Fibroblast of lung (primary cell): ENCODE measurements around the gene GALNT17. TPM values are rescaled to one million over a fixed set of nuclear protein-coding genes. Genes with fewer than 3 reads are reported as not detected.

Experiments
- DNase-seq, 2 donors: peaks; one replicate each; pipeline versions ENCODE4 v3.0.0 to v3.0.0-alpha.2; 2010; ENCODE audit warnings: low read depth in 2 of 2
- H2AFZ ChIP-seq: 2 replicates; pipeline ENCODE4 v1.5.1; 2012; ENCODE audit warnings: low read length, control low read depth, inconsistent platforms
- H3K27ac ChIP-seq: 2 replicates; pipeline ENCODE4 v1.5.1; 2011; ENCODE audit warnings: low read length, control low read depth; ENCODE audit not compliant: insufficient read depth
- H3K27me3 ChIP-seq: 2 replicates; pipeline ENCODE4 v1.5.1; 2011; ENCODE audit warnings: mild to moderate bottlenecking, low read length; ENCODE audit not compliant: control insufficient read depth, insufficient read depth
- H3K36me3 ChIP-seq: 2 replicates; pipeline ENCODE4 v1.5.1; 2011; ENCODE audit warnings: low read length; ENCODE audit not compliant: control insufficient read depth, insufficient read depth
- H3K4me1 ChIP-seq: 2 replicates; pipeline ENCODE4 v1.5.1; 2011; ENCODE audit warnings: low read length; ENCODE audit not compliant: control insufficient read depth, insufficient read depth; ENCODE audit errors: extremely low read depth
- H3K4me2 ChIP-seq: 2 replicates; pipeline ENCODE4 v1.5.1; 2011; ENCODE audit warnings: low read length, control low read depth; ENCODE audit not compliant: insufficient read depth; ENCODE audit errors: extremely low read depth
- H3K4me3 ChIP-seq, 4 experiments: fragments of 200-600 bp in 1 of 4; sonication (generic) in 1 of 4; replicated peaks in 1 of 4; 2 replicates each; pipeline ENCODE4 v1.5.1; 2011 to 2016; ENCODE audit warnings: low read length in 4 of 4, low read depth in 3 of 4, mild to moderate bottlenecking in 3 of 4, control low read depth in 2 of 4, inconsistent platforms in 1 of 4, mixed read lengths in 1 of 4; ENCODE audit not compliant: insufficient read depth in 1 of 4; ENCODE audit errors: control extremely low read depth in 1 of 4
- H3K79me2 ChIP-seq: 2 replicates; pipeline ENCODE4 v1.5.1; 2012; ENCODE audit warnings: mild to moderate bottlenecking, low read length, inconsistent platforms; ENCODE audit not compliant: control insufficient read depth, insufficient read depth
- H3K9ac ChIP-seq: 2 replicates; pipeline ENCODE4 v1.5.1; 2011; ENCODE audit warnings: mild to moderate bottlenecking, low read length, control low read depth; ENCODE audit not compliant: insufficient read depth
- H3K9me3 ChIP-seq: 2 replicates; pipeline ENCODE4 v1.5.1; 2012; ENCODE audit warnings: low read depth, low read length; ENCODE audit not compliant: control insufficient read depth, insufficient read depth
- H4K20me1 ChIP-seq: 2 replicates; pipeline ENCODE4 v1.5.1; 2011; ENCODE audit warnings: low read length; ENCODE audit not compliant: control insufficient read depth, insufficient read depth; ENCODE audit errors: extremely low read depth
- EZH2 ChIP-seq: IDR thresholded peaks from 2 replicates; pipeline ENCODE4 v1.5.1; 2012; ENCODE audit warnings: low read length, control low read depth, mild to moderate bottlenecking; ENCODE audit errors: missing control alignments
- polyA plus RNA-seq, 2 donors: library from polyadenylated mRNA; depleted of rRNA in 1 of 2; stranded (reverse) in 1 of 2; unstranded in 1 of 2; fragments of >200 nt; gene quantifications; 2 replicates each; pipeline ENCODE4 v1.2.1, GENCODE V29; 2011 to 2012; ENCODE audit warnings: missing spikeins in 1 of 2
- total RNA-seq: library from RNA; depleted of rRNA; stranded (reverse); fragments of >200 nt; gene quantifications from 2 replicates; pipeline ENCODE4 v1.2.1, GENCODE V29; 2014
- TF ChIP-seq, protein P1 (sequence below), 2 donors: IDR thresholded peaks in 1 of 2; conservative IDR thresholded peaks in 1 of 2; 1 replicate in 1 of 2; 2 replicates in 1 of 2; pipeline ENCODE4 v1.5.1; 2011 to 2012; ENCODE audit warnings: low read length in 2 of 2, control low read depth in 1 of 2, inconsistent platforms in 1 of 2, low read depth in 1 of 2, mild to moderate bottlenecking in 1 of 2

Gene GALNT17
- total and polyA plus RNA-seq, 2 donors (not counting 1 experiment from before 2014, with no cell fraction given): under 0.01 TPM; not detected in 1

DNA sequence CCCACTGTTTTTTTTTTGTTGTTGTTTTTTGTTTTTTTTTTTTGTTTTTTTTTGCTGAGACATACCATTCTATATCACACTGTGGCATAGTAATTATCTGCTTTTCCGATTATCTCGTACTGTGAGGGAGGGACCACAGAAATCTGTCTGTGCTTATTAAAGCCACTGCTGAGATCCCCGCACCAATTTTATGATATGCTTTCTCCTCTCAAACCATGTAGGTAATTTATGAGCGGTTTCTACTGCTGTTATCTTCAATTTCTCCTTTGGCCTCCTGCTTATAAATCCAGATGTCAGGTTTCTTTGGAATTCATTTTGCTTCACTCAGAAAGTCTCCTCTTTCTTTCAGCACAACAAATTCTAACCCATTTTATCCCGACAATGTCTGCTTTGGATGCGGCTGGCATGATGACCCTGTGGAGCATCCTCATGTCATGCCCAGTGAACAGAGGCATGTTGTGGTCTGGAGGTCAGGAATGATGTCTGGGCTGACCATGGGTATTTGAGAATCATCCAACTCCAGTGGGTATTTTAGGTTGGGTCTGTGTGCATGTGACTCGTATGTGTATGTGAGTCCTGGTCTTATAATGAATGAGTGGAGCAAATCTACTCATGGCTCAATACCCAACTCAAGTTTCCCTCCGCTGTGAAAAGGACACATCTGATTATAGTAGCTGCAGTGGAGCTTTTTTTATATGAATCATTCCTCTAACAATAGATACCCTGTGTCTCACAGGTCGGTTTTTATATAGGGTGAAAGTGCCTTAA is 213.4 kb downstream of the GALNT17 start:
- Histone ChIP-seq H3K9me3 (no peaks in the 10 kb centered on the region), H3K27ac (no peak overlapping the region), H3K27me3 (no peaks in the 10 kb centered on the region), H3K4me3 (no peak overlapping the region), H3K79me2 (no peaks in the 10 kb centered on the region), H3K4me1 (no peaks in the 10 kb centered on the region), H3K36me3 (no peaks in the 10 kb centered on the region), H3K9ac (no peak overlapping the region), H3K4me2 (no peak overlapping the region), H4K20me1 (no peaks in the 10 kb centered on the region), H2AFZ (no peak overlapping the region)
- no peak for DNase-seq
- no peak for TF ChIP-seq EZH2
- TF ChIP-seq, protein P1, sequence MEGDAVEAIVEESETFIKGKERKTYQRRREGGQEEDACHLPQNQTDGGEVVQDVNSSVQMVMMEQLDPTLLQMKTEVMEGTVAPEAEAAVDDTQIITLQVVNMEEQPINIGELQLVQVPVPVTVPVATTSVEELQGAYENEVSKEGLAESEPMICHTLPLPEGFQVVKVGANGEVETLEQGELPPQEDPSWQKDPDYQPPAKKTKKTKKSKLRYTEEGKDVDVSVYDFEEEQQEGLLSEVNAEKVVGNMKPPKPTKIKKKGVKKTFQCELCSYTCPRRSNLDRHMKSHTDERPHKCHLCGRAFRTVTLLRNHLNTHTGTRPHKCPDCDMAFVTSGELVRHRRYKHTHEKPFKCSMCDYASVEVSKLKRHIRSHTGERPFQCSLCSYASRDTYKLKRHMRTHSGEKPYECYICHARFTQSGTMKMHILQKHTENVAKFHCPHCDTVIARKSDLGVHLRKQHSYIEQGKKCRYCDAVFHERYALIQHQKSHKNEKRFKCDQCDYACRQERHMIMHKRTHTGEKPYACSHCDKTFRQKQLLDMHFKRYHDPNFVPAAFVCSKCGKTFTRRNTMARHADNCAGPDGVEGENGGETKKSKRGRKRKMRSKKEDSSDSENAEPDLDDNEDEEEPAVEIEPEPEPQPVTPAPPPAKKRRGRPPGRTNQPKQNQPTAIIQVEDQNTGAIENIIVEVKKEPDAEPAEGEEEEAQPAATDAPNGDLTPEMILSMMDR (conservative IDR thresholded peaks at IDR 0.05 in 1 of 2, IDR thresholded peaks at IDR 0.05 in 1 of 2; ENCODE audit: low read depth in 1 of 2, low read length in 2 of 2): no peak

- H3K9ac ChIP-seq: no peak overlapping the region
- H3K27me3 ChIP-seq: no peaks in the 10 kb centered on the region
- no peak overlapping the region for H2AFZ ChIP-seq
- H3K9me3 ChIP-seq: no peaks in the 10 kb centered on the region
- no peaks in the 10 kb centered on the region for H4K20me1 ChIP-seq
- H3K36me3 ChIP-seq: no peaks in the 10 kb centered on the region
- H3K4me3 ChIP-seq: no peak overlapping the region
- no peaks in the 10 kb centered on the region for H3K79me2 ChIP-seq
- no peak for TF ChIP-seq EZH2
- TF ChIP-seq, protein P1 (conservative IDR thresholded peaks at IDR 0.05 in 1 of 2, IDR thresholded peaks at IDR 0.05 in 1 of 2; ENCODE audit: low read depth in 1 of 2, low read length in 2 of 2): no peak
- H3K27ac ChIP-seq: no peak overlapping the region
- H3K4me1 ChIP-seq: no peaks in the 10 kb centered on the region
- H3K4me2 ChIP-seq: no peak overlapping the region
- no peak for DNase-seq
These were observed 217.1 kb downstream of the GALNT17 start for GRCh38 chr7:71348821-71349681.
